ENCODE data around the gene ARMC10. TPM values are rescaled to one million over a fixed set of nuclear protein-coding genes. Genes with fewer than 3 reads are reported as not detected.

Gene ARMC10
- total and polyA plus RNA-seq, 9 of the 15 experiments (the other 6 are each of a cell fraction or from before 2014, with no cell fraction given), result 17.0 to 113 (median 72.6) TPM

- TF ChIP-seq ELK1 (CRISPR knock-in tag; IDR thresholded peaks at IDR 0.05), result no peak
- peak; percentile 94 for TF ChIP-seq GTF2E2 (tag; IDR thresholded peaks at IDR 0.05)
- no peak for TF ChIP-seq CEBPZ (IDR thresholded peaks at IDR 0.05; ENCODE audit: borderline replicate concordance, low read depth, low read length)
- TF ChIP-seq RHOXF2B (CRISPR knock-in tag; conservative IDR thresholded peaks at IDR 0.05), result 0 out of 2 replicates have a peak, but pooled peaks have one; percentile 18
- TF ChIP-seq ZNF274 (IDR thresholded peaks at IDR 0.05; ENCODE audit: borderline replicate concordance, low read depth, low read length), result no peak
- no peak for TF ChIP-seq ATF1 (CRISPR knock-in tag; IDR thresholded peaks at IDR 0.05)
- peak; percentile 70 for TF ChIP-seq ATF1 (tag; IDR thresholded peaks at IDR 0.05)
- TF ChIP-seq BCLAF1 (IDR thresholded peaks at IDR 0.05; ENCODE audit: borderline replicate concordance in 1 of 2, control insufficient read depth in 1 of 2, low read depth in 2 of 2, low read length in 1 of 2), result no peak
- TF ChIP-seq THRA (IDR thresholded peaks at IDR 0.05), result no peak
- TF ChIP-seq TAF1 (IDR thresholded peaks at IDR 0.05; ENCODE audit: control insufficient read depth, extremely low read depth, insufficient read depth, low read length, severe bottlenecking), result peak; percentile 70
- TF ChIP-seq NCOA1 (IDR thresholded peaks at IDR 0.05; ENCODE audit: low read depth), result 0 out of 2 replicates have a peak, but pooled peaks have one; percentile 32
- TF ChIP-seq TAF7 (tag; IDR thresholded peaks at IDR 0.05), result no peak
- TF ChIP-seq ZMIZ1 (IDR thresholded peaks at IDR 0.05; ENCODE audit: low read depth in 2 of 2, low read length in 2 of 2), result no peak
Measured at GRCh38 chr7:103074519-103075336, at the start of gene ARMC10, which contains the start of gene FBXL13 (continued).

Measured in K562 (cell line).